GM18507 (cell line): ENCODE measurements around the gene GNL1.
"Not testable (repeated sequence)": the region's sequence is repeated elsewhere in the genome, so short reads cannot be mapped to it uniquely, and the experiment has no call there.

Experiments used
- DNase-seq: peaks from one replicate; pipeline ENCODE4 v3.0.0; 2011; ENCODE audit warnings: low read depth; ENCODE audit not compliant: insufficient read length; ENCODE audit errors: extremely low spot score
- FAIRE-seq: peaks from 2 replicates; lab custom pipeline; 2011; peaks lifted over from hg19 to GRCh38; lab: Jason Lieb, UNC

Gene GNL1

DNA sequence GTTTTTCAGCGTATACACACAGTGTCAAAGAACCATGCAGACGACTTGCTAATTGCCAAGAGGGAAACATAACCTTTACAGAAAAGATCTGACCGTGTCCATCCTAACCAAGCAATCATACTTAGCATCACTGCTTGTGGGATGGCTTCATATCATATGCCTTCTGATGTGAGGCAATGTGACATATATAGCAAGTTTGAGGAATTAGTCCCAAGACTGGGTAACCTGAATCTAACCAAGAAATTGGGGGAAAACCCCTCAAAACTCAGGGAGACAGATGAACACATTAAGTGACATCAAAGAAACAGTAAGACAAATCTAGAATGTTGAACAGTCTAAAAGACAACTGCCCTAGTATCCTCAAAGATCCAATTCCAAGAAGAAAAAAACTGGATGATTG lies 18.4 kb downstream of the GNL1 start:
- FAIRE-seq (no peak), DNase-seq (no peak)

DNA sequence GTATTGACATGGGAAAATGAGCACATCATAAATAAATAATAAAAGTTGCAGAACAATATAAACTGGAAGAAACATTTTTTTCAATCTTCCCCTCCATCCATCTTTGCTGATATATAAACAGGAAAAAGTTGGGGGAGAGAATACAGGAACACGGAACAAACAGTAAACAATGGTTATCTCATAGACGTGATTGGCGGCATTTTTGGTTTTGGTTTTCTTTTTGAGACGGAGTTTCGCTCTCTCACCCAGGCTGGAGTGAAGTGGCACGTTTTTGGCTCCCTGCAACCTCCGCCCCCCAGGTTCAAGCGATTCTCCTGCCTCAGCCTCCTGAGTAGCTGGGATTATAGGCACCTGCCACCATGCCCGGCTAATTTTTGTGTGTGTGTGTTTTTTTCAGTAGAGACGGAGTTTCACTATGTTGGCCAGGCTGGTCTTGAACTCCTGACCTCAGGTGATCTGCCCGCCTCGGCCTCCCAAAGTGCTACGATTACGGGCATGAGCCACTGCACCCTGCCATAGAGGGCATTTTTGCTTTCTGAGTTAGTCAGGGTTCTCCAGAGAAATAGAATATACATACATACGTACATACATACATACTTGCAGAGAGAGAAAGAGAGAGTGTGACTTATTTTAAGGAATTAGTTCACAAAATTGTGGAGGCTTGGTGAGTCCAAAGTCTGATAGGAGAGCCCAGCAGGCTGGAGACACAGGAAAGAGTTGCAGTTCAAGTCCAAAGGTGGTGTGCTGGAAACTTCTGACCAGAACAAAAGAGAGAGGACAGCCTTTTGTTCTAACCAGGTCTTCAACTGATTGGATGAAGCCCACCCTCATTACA lies 22.6 kb downstream of the GNL1 start:
- FAIRE-seq (no peak), DNase-seq (no peak)

DNA sequence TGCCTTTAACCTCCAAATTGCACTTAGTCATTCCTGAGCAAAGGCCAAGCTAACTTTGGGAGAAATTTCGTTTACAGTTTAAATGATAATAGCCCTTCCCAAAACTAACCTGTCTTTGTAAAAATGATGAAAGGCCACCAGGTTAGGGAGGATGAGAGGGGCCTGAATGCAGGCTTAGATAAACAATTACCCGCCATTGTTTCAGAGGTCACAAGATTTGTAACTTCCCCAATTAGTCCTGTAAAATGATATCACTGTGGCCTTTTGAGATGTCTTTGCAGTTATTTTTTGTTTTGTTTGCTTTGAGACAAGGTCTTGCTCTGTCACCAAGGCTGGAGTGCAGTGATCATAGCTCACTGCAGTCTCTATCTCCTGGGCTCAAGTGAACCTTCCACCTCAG lies 26.3 kb downstream of the GNL1 start:
- DNase-seq (no peak), FAIRE-seq (no peak)

DNA sequence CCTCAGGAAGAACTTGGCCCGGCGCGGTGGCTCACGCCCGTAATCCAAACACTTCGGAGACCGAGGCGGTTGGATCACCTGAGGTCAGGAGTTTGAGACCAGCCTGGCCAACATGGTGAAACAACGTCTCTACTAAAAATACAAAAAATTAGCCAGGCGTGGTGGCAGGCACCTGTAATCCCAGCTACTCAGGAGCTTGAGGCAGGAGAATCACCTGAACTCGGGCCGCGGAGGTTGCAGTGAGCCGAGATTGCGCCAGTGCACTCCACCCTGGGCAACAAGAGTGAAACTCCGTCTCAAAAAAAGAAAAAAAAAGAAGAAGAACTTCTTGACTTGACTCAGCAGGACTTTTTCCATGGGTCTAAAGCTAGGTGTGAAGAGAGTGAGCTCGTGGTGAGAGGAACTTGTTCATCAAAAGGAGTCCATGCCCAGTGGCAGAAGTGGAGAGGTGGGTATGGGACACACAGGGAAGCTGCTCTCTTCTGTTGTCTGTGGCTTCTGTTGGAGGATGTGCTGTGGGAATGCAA lies 26.9 kb downstream of the GNL1 start:
- not testable (repeated sequence) for DNase-seq
- peak; percentile 78 for FAIRE-seq

DNA sequence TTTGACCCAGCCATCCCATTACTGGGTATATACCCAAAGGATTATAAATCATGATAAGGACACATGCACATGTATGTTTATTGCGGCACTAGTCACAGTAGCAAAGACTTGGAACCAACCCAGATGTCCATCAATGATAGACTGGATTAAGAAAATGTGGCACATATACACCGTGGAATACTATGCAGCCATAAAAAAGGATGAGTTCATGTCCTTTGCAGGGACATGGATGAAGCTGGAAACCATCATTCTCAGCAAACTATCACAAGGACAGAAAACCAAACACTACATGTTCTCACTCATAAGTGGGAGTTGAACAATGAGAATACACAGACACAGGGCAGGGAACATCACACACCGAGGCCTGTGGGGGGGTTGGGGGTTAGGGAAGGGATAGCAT lies 29.8 kb downstream of the GNL1 start:
- not testable (repeated sequence) for FAIRE-seq, DNase-seq

DNA sequence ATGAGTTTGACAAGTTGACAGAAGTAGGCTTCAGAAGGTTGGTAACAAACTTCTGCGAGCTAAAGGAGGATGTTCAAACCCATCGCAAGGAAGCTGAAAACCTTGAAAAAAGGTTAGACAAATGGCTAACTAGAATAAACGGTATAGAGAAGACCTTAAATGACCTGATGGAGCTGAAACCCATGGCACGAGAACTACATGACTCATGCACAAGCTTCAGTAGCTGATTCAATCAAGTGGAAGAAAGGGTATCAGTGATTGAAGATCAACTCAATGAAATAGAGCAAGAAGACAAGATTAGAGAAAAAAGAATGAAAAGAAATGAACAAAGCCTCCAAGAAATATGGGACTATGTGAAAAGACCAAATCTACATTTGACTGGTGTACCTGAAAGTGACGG lies 34.3 kb downstream of the GNL1 start:
- FAIRE-seq: not testable (repeated sequence)

DNA sequence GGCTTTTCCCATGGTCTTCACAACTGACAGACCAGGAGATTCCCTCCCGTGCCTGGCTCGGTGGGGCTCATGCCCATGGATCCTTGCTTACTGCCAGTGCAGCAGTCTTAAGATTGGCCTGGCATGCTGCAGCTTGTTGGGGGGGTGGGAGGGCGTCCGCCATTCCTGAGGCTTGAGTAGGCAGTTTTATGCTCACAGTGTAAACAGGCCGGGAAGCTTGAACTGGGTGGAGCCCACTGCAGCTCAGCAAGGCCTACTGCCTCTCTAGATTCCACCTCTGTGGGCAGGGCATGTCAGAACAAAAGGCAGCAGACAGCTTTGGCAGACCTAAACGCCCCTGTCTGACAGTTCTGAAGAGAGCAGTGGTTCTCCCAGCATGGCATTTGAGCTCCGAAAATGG lies 35.2 kb downstream of the GNL1 start:
- not testable (repeated sequence) for FAIRE-seq, DNase-seq

More for the DNA sequence above, 34.3 kb downstream of the GNL1 start:
- not testable (repeated sequence) for DNase-seq

DNA sequence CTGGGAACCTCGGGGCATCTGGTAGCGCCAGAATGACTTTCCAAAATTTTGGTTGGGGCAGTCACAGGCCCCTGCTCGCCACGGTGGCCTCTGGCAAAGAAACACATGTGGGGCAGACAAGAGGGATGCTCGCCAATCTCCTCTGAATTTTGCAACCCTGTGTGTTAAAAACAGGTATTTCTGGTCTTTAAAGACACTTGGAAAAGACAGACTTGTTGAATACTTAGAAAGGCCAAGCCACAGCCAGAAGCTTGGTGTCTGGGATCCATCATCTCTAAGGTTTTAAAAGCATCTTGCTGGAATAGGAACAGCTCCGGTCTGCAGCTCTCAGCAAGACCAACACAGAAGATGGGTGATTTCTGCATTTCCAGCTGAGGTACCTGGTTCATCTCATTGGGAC lies 35.8 kb downstream of the GNL1 start:
- FAIRE-seq: no peak

DNA sequence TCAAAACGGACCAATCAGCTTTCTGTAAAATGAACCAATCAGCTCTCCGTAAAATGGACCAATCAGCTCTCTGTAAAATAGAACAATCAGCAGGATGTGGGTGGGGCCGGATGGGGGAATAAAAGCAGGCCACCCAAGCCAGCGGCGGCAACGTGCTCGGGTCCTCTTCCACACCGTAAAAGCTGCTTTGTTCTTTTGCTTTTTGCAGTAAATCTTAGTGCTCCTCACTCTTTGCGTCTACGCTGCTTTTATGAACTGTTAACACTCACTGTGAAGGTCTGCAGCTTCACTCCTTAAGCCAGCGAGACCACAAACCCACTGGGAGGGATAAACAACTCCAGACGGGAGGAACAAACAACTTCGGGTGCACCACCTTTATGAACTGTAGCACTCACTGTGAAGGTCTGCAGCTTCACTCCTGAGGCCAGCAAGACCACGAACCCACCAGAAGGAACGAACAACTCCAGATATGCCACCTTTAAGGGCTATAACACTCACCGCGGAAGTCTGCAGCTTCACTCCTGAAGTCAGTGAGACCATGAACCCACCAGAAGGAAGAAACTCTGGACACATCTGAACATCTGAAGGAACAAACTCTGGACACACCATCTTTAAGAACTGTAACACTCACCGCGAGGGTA lies 37.7 kb downstream of the GNL1 start:
- not testable (repeated sequence) for FAIRE-seq, DNase-seq

More for the DNA sequence above, 35.8 kb downstream of the GNL1 start:
- no peak for DNase-seq

DNA sequence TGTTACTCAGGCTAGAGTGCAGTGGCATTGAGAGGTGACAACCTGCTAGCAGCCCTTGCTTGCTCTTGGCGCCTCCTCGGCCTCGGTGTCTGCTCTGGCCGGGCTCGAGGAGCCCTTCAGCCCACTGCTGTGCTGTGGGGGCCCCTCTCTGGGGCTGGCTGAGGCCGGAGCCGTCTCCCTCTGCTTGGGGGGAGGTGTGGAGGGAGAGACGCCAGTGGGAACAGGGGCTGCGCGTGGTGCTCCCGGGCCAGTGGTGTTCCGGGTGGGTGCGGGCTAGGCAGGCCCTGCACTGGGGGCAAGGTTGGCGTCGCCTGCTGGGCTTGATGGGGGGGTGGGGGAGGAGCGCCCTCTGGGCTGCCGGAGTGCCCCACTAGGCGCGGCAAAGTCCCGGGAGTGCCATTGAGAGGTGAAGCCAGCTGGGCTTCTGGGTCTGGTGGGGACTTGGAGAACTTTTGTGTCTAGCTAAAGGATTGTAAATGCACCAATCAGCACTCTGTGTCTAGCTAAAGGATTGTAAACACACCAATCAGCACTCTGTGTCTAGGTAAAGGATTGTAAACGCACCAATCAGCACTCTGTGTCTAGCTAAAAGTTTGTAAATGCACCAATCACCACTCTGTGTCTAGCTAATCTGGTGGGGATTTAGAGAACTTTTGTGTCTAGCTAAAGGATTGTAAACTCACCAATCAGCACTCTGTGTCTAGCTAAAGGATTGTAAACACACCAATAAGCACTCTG lies 38.4 kb downstream of the GNL1 start:
- DNase-seq, FAIRE-seq: not testable (repeated sequence)

DNA sequence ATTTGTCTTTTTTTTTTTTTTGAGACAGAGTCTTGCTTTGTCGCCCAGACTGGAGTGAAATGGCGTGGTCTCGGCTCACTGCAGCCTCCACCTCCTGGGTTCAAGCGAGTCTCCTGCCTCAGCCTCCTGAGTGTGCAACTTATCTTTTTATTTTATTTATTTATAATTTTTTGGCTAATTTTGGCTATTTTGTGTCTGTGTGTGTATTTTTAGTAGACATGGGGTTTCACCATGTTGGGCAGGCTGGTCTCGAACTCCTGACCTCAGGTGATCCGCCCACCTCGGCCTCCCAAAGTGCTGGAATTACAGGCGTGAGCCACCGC lies 39.6 kb downstream of the GNL1 start:
- DNase-seq, FAIRE-seq: not testable (repeated sequence)

DNA sequence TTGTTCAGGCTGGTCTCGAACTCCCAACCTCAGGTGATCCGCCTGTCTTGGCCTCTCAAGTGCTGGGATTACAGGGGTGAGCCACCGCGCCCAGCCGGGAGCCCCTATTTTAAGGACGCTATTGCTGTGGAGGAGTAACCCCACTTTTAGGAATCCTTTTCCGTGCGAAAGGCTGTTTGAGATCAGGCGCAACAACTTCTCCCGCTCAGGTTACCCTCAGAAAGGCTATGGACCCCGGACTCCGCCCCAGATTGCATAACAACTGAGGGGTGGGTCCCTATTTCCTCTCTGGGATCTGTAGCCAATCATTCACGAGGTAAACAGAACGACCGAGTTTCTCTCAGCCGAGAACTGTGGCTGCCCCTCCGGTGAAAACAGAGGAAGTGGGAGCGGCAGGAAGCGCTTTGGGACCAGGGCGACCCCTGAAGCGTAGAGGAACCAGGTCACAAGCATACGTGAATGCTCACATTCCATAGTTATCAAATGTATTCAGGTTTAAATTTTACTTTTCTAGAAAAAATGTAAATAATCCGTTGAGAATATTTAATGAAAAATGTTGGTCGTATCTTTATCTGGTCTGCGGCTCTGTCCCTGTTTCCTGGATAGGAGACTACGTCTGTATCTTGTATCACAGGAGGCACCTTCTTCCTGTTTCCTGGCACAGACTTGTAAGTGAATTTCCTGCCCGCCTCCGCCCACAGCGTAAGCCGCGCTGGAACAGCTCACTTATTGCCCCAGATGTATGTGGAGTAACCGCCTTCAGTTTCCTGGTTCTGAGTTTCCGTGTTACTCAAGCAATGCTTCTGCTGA lies 40.1 kb downstream of the GNL1 start:
- DNase-seq (peak; percentile 57), FAIRE-seq (peak; percentile 90)

DNA sequence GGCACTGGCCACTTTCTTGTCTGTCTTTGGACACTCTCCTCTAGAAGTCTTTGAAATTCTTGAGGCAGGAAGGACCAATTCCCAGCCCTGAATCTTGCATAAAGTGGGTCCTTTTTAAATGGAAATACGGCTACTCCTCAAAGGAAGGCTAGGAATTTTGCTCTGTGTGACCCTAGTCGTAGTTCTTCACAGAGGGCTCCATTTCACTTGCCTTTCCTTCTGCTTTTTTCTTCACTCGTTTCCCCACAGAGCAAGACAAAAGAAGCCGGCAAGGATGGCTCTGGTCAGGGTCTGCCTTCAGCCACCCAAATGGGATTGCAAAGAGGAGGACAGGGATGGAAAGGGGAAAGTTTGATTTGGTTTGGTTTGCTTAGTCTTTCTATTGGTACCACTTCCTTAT lies 41.2 kb downstream of the GNL1 start:
- FAIRE-seq (no peak), DNase-seq (no peak)

DNA sequence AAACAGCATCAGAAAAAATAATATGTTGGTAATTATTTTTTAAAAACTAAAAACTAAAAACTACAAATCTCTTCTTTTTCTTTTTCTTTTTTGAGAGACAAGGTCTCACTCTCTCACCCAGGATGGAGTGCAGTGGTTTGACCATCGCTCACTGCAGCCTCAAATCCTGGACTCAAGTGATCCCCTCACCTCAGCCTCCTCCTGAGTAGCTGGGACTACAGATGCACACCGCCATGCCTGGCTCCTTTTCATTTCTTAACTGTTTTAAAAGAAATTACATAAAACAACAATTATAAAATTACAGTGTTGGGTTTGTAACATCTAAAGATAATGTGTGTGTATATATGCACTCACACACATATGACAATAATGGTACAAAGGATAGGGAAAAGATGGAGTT lies 42.8 kb downstream of the GNL1 start:
- no peak for FAIRE-seq
- no peak for DNase-seq

DNA sequence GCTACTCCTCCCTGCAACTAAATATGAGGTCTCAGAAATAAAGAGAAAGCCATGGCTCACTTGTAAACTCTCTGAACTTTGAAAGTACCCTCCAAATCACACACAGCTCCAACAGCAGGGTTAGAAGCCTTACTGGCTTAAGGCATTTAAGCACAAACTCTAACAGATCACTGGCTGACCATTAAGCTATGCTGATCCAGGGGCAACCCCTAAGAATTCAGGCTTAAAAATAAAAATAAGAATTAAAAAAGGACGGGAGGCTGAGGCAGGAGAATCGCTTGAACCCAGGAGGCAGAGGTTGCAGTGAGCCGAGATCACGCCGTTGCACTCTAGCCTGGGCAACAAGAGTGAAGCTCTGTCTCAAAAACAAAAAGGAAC lies 45.1 kb downstream of the GNL1 start:
- FAIRE-seq (no peak), DNase-seq (no peak)

DNA sequence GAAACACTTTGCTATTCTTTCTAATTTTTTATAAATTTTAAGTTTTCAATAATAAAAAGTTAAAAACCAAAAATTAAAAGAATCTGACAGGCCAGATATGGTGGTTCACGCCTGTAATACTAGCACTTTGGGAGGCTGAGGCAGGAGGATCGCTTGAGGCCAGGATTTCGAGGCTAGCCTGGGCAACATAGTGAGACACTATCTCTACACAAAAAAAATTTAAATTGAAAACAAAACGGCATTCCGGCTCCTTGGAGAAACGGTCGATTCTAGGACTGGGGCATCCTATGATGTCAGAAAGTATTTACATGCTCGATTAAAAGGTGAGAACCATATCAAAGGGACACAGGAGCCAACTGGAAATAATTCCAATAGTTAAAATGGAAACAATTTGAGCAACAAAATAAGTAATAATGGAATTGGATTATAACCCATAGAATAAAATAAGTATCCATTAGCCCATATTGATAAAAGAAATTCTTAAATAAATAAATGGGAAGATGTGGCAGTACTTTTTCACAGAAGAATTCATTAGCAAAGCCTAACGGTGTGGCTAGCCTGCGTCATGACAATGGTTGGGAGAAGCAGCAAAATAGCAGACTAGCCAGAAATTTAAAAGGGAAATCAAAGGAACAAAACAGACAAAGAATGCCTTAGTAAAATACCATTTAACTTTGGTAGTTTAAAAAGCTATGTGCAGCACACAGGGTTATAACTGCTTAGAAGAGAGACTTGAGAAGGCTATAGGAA lies 45.7 kb downstream of the GNL1 start:
- no peak for FAIRE-seq
- DNase-seq: no peak

DNA sequence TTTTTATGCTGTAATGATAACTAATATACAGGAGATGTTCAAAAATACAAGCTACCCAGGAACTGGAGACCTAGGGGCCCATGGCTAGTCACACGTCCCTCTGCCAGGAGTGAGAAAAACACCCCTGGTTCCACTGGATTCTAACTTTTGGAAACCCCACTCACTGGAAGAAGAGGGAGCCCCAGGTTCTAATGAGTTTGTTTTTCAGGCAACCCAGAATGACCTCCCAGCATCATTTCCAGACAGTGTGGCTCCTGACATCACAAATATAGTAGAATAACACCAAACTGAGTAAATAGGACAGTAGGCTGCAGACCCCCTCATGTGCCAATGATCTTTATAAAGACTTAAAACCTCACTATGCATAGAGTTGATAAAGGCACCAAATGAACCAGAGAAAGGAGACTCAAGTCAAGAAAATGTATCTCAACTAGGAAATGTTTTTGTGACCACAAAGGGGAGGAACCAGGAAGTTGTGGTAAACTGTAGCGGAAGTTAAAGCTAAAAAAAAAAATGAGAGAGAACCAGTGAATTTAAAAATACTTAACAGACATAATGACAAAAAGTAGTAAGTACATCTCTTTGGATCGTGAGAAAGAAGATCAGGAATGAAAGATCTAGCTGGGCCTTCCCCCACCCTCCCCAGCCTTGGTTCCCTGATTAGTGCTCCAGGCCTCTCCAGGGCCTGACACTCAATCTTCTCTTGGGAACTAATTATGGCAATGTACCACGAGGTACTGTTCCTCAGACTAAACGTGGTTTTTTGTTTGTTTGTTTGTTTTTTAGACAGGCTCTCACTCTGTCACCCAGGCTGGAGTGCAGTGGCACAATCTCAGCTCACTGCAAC lies 47.2 kb downstream of the GNL1 start:
- FAIRE-seq (peak; percentile 96), DNase-seq (no peak)
